Mesenchymal stem cell (in vitro differentiated cells and primary cell): Measurements from ENCODE around the gene SPC25.

Experiments
- DNase-seq: peaks from one replicate; pipeline ENCODE4 v3.0.0-alpha.2; 2013
- H2AFZ ChIP-seq: one replicate; pipeline ENCODE4 v1.6.1; 2013; ENCODE audit warnings: low read depth, mild to moderate bottlenecking, control low read depth, inconsistent platforms, low read length, moderate library complexity
- H2AK5ac ChIP-seq: 2 replicates; pipeline ENCODE4 v1.6.1; 2013; ENCODE audit warnings: low read length, moderate library complexity, mild to moderate bottlenecking, inconsistent platforms; ENCODE audit not compliant: severe bottlenecking
- H2BK120ac ChIP-seq: one replicate; pipeline ENCODE4 v1.6.1; 2013; ENCODE audit warnings: low read depth, mild to moderate bottlenecking, inconsistent platforms, low read length, moderate library complexity
- H2BK12ac ChIP-seq, 2 experiments: one replicate each; pipeline ENCODE4 v1.6.1; 2013; ENCODE audit warnings: inconsistent platforms in 2 of 2, low read length in 2 of 2, mild to moderate bottlenecking in 2 of 2, moderate library complexity in 2 of 2, control low read depth in 1 of 2
- H2BK15ac ChIP-seq: one replicate; pipeline ENCODE4 v1.6.1; 2013; ENCODE audit warnings: mild to moderate bottlenecking, low read depth, inconsistent platforms; ENCODE audit not compliant: poor library complexity, severe bottlenecking
- H2BK5ac ChIP-seq: 2 replicates; pipeline ENCODE4 v1.6.1; 2013; ENCODE audit warnings: low read depth, mild to moderate bottlenecking, low read length, control low read depth, inconsistent platforms; ENCODE audit not compliant: poor library complexity, severe bottlenecking
- H3K14ac ChIP-seq, 2 experiments: one replicate each; pipeline ENCODE4 v1.6.1; 2013; ENCODE audit warnings: inconsistent platforms in 2 of 2, low read length in 2 of 2, control low read depth in 1 of 2, mild to moderate bottlenecking in 1 of 2, moderate library complexity in 1 of 2
- H3K18ac ChIP-seq, 2 experiments: one replicate each; pipeline ENCODE4 v1.6.1; 2013; ENCODE audit warnings: inconsistent platforms in 2 of 2, low read length in 2 of 2, control low read depth in 1 of 2, low read depth in 1 of 2, mild to moderate bottlenecking in 1 of 2
- H3K23ac ChIP-seq, 2 experiments: one replicate each; pipeline ENCODE4 v1.6.1; 2013; ENCODE audit warnings: inconsistent platforms in 2 of 2, low read length in 2 of 2, mild to moderate bottlenecking in 2 of 2, moderate library complexity in 2 of 2, control low read depth in 1 of 2
- H3K27ac ChIP-seq: 2 replicates; pipeline ENCODE4 v1.5.1; 2013; ENCODE audit warnings: mild to moderate bottlenecking, moderate library complexity, low read length, control low read depth, inconsistent platforms; ENCODE audit not compliant: poor library complexity, severe bottlenecking
- H3K27me3 ChIP-seq, 2 experiments: 2 replicates each; pipeline versions ENCODE4 v1.6.1 to v1.7.0; 2013; ENCODE audit warnings: low read length in 2 of 2, mild to moderate bottlenecking in 2 of 2, moderate library complexity in 2 of 2, control low read depth in 1 of 2, inconsistent platforms in 1 of 2; ENCODE audit not compliant: control insufficient read depth in 1 of 2, insufficient read depth in 1 of 2
- H3K36me3 ChIP-seq, 2 experiments: 2 replicates each; pipeline versions ENCODE4 v1.6.1 to v1.7.0; 2013; ENCODE audit warnings: low read length in 2 of 2, control low read depth in 1 of 2, inconsistent platforms in 1 of 2, low read depth in 1 of 2, mild to moderate bottlenecking in 1 of 2; ENCODE audit not compliant: insufficient read depth in 2 of 2, control insufficient read depth in 1 of 2
- H3K4ac ChIP-seq, 2 experiments: one replicate each; pipeline ENCODE4 v1.6.1; 2013; ENCODE audit warnings: inconsistent platforms in 2 of 2, low read length in 2 of 2, mild to moderate bottlenecking in 2 of 2, moderate library complexity in 2 of 2, control low read depth in 1 of 2, low read depth in 1 of 2
- H3K4me1 ChIP-seq: 2 replicates; pipeline ENCODE4 v1.6.1; 2013; ENCODE audit warnings: low read depth, low read length, control low read depth; ENCODE audit not compliant: control insufficient read depth, insufficient read depth
- H3K4me2 ChIP-seq: 2 replicates; pipeline ENCODE4 v1.6.1; 2013; ENCODE audit warnings: low read length, mild to moderate bottlenecking, inconsistent platforms; ENCODE audit not compliant: poor library complexity, severe bottlenecking
- H3K4me3 ChIP-seq, 2 experiments: 2 replicates each; pipeline versions ENCODE4 v1.5.1 to v1.7.0; 2013; ENCODE audit warnings: low read length in 2 of 2, mild to moderate bottlenecking in 2 of 2, control low read depth in 1 of 2, low read depth in 1 of 2; ENCODE audit not compliant: insufficient read depth in 1 of 2
- H3K79me1 ChIP-seq: replicated peaks from 2 replicates; pipeline ENCODE4 v1.6.1; 2013; ENCODE audit warnings: mild to moderate bottlenecking, control low read depth, low read length, inconsistent platforms; ENCODE audit not compliant: poor library complexity, severe bottlenecking
- H3K9ac ChIP-seq: 2 replicates; pipeline ENCODE4 v1.7.0; 2013; ENCODE audit warnings: mild to moderate bottlenecking, low read length, moderate library complexity
- H3K9me3 ChIP-seq: 2 replicates; pipeline ENCODE4 v1.7.0; 2013; ENCODE audit warnings: mild to moderate bottlenecking, low read length; ENCODE audit not compliant: control insufficient read depth
- H4K8ac ChIP-seq: one replicate; pipeline ENCODE4 v1.6.1; 2013; ENCODE audit warnings: inconsistent platforms, mild to moderate bottlenecking, low read length, moderate library complexity
- H4K91ac ChIP-seq: one replicate; pipeline ENCODE4 v1.6.1; 2013; ENCODE audit warnings: mild to moderate bottlenecking, low read length, inconsistent platforms
- WGBS: methylation state at CpG from one replicate; pipeline ENCODE4 v1.1.7; 2013; ENCODE audit warnings: mixed read lengths; 5-methylcytosine and 5-hydroxymethylcytosine counted together

Gene SPC25

GRCh38 chr2:168894720-168895119 is 4.5 kb upstream of the SPC25 start:
- no peak overlapping the region for H4K8ac ChIP-seq
- H2BK5ac ChIP-seq: no peak overlapping the region
- DNase-seq: no peak
- H2AK5ac ChIP-seq: no peak overlapping the region
- no peak overlapping the region for H2BK12ac ChIP-seq
- peaks cover 3% of the 10 kb centered on the region for H3K4me1 ChIP-seq
- no peaks in the 10 kb centered on the region for H3K27me3 ChIP-seq
- no peak overlapping the region for H3K23ac ChIP-seq
- no peak overlapping the region for H3K27ac ChIP-seq
- no peak overlapping the region for H3K4me3 ChIP-seq
- H2BK15ac ChIP-seq: no peak overlapping the region
- H3K79me1 ChIP-seq: peaks cover 5% of the 10 kb centered on the region
- no peak overlapping the region for H3K18ac ChIP-seq
- no peak overlapping the region for H3K14ac ChIP-seq
- no peak overlapping the region for H3K9ac ChIP-seq
- H4K91ac ChIP-seq: no peak overlapping the region
- H3K4ac ChIP-seq: no peak overlapping the region
- no peak overlapping the region for H3K4me2 ChIP-seq
- no peak overlapping the region for H2AFZ ChIP-seq
- H3K36me3 ChIP-seq: no peaks in the 10 kb centered on the region
- H2BK120ac ChIP-seq: no peak overlapping the region
- H3K9me3 ChIP-seq: no peaks in the 10 kb centered on the region

- no peaks in the 10 kb centered on the region for H3K9me3 ChIP-seq
- no peak overlapping the region for H2AFZ ChIP-seq
- no peak overlapping the region for H2BK15ac ChIP-seq
- no peak overlapping the region for H4K91ac ChIP-seq
- no peak overlapping the region for H3K14ac ChIP-seq
- H3K9ac ChIP-seq: no peak overlapping the region
- no CpG with 5 or more reads among the region's 1 CpG for WGBS
- no peaks in the 10 kb centered on the region for H3K36me3 ChIP-seq
- H2BK5ac ChIP-seq: no peak overlapping the region
- no peak overlapping the region for H3K4ac ChIP-seq
- no peak overlapping the region for H3K4me3 ChIP-seq
- no peak overlapping the region for H2BK120ac ChIP-seq
- no peak overlapping the region for H3K27ac ChIP-seq
- no peak overlapping the region for H2AK5ac ChIP-seq
- no peaks in the 10 kb centered on the region for H3K27me3 ChIP-seq
- no peak overlapping the region for H4K8ac ChIP-seq
- no peak overlapping the region for H3K18ac ChIP-seq
- H3K79me1 ChIP-seq: peaks cover 8% of the 10 kb centered on the region
- H3K4me1 ChIP-seq: peaks cover 5% of the 10 kb centered on the region
- DNase-seq: no peak
- H3K4me2 ChIP-seq: no peak overlapping the region
- H3K23ac ChIP-seq: no peak overlapping the region
- no peak overlapping the region for H2BK12ac ChIP-seq
These were observed 3.9 kb upstream of the SPC25 start for GRCh38 chr2:168894101-168894500.

GRCh38 chr2:168892327-168892726 is 2.1 kb upstream of the SPC25 start:
- no peak overlapping the region for H2BK5ac ChIP-seq
- H2BK15ac ChIP-seq: no peak overlapping the region
- H3K23ac ChIP-seq: no peak overlapping the region
- no CpG with 5 or more reads among the region's 3 CpGs for WGBS
- H4K8ac ChIP-seq: no peak overlapping the region
- H3K9ac ChIP-seq: no peak overlapping the region
- peaks cover 11% of the 10 kb centered on the region for H3K79me1 ChIP-seq
- DNase-seq: no peak
- no peak overlapping the region for H3K4me3 ChIP-seq
- H3K14ac ChIP-seq: no peak overlapping the region
- H4K91ac ChIP-seq: no peak overlapping the region
- no peak overlapping the region for H3K4me2 ChIP-seq
- H3K27ac ChIP-seq: no peak overlapping the region
- H2BK12ac ChIP-seq: no peak overlapping the region
- H3K4ac ChIP-seq: no peak overlapping the region
- H2AFZ ChIP-seq: no peak overlapping the region
- H3K36me3 ChIP-seq: no peaks in the 10 kb centered on the region
- no peak overlapping the region for H3K18ac ChIP-seq
- H3K9me3 ChIP-seq: no peaks in the 10 kb centered on the region
- no peak overlapping the region for H2BK120ac ChIP-seq
- peaks cover 6% of the 10 kb centered on the region for H3K4me1 ChIP-seq
- H2AK5ac ChIP-seq: no peak overlapping the region
- H3K27me3 ChIP-seq: no peaks in the 10 kb centered on the region

GRCh38 chr2:168889635-168890005 is 610 bp downstream of the SPC25 start:
- H3K9me3 ChIP-seq: no peaks in the 10 kb centered on the region
- no peak overlapping the region for H3K27ac ChIP-seq
- no peak overlapping the region for H3K23ac ChIP-seq
- 44% methylated on average over 2 of the region's 3 CpGs for WGBS
- no peaks in the 10 kb centered on the region for H3K36me3 ChIP-seq
- H3K9ac ChIP-seq: peak overlapping the region; percentile 71
- no peak overlapping the region for H2BK5ac ChIP-seq
- no peak overlapping the region for H2AK5ac ChIP-seq
- no peak overlapping the region for H2BK15ac ChIP-seq
- H2BK12ac ChIP-seq: no peak overlapping the region
- no peaks in the 10 kb centered on the region for H3K27me3 ChIP-seq
- H3K79me1 ChIP-seq: peaks cover 17% of the 10 kb centered on the region
- H3K4me1 ChIP-seq: peaks cover 6% of the 10 kb centered on the region
- H3K18ac ChIP-seq: no peak overlapping the region
- H3K4me3 ChIP-seq: peak overlapping the region in 1 of 2 experiments; percentile 87
- H2AFZ ChIP-seq: no peak overlapping the region
- no peak overlapping the region for H4K91ac ChIP-seq
- DNase-seq: no peak
- H3K4me2 ChIP-seq: peak overlapping the region; percentile 98
- no peak overlapping the region for H4K8ac ChIP-seq
- no peak overlapping the region for H3K14ac ChIP-seq
- no peak overlapping the region for H3K4ac ChIP-seq
- no peak overlapping the region for H2BK120ac ChIP-seq
